DOHH2 (cell line): Measurements from ENCODE around the gene HTR4.

Experiments used
- H3F3A ChIP-seq: fragments of 200-600 bp; sonication (generic), shearing (Covaris generic); 2 replicates; pipeline ENCODE4 v1.6.0; 2016; ENCODE audit warnings: antibody characterized with exemption, mild to moderate bottlenecking; ENCODE audit not compliant: control insufficient read depth, insufficient read depth
- H3K27ac ChIP-seq: fragments of 200-600 bp; sonication (generic); 2 replicates; pipeline ENCODE4 v1.5.1; 2014; ENCODE audit warnings: low read depth, mild to moderate bottlenecking, low read length, moderate library complexity
- H3K27me3 ChIP-seq: fragments of 200-600 bp; sonication (generic); 2 replicates; pipeline ENCODE4 v1.6.1; 2014; ENCODE audit warnings: mild to moderate bottlenecking, low read length, mixed read lengths; ENCODE audit not compliant: control insufficient read depth
- H3K36me3 ChIP-seq: fragments of 200-600 bp; sonication (generic); 2 replicates; pipeline ENCODE4 v1.6.1; 2014; ENCODE audit warnings: mild to moderate bottlenecking, low read length, moderate library complexity, mixed read lengths; ENCODE audit not compliant: control insufficient read depth
- H3K4me1 ChIP-seq: fragments of 200-600 bp; sonication (generic); 2 replicates; pipeline ENCODE4 v1.6.1; 2014; ENCODE audit warnings: mild to moderate bottlenecking, low read length, mixed read lengths; ENCODE audit not compliant: control insufficient read depth
- H3K4me2 ChIP-seq: fragments of 200-600 bp; sonication (generic); 2 replicates; pipeline ENCODE4 v1.6.0; 2014; ENCODE audit warnings: mild to moderate bottlenecking, low read length, moderate library complexity
- H3K4me3 ChIP-seq: fragments of 200-600 bp; sonication (generic); 2 replicates; pipeline ENCODE4 v1.5.1; 2014; ENCODE audit warnings: mild to moderate bottlenecking, low read length, mixed read lengths
- H3K79me2 ChIP-seq: fragments of 200-600 bp; sonication (generic); 2 replicates; pipeline ENCODE4 v1.6.1; 2014; ENCODE audit warnings: mild to moderate bottlenecking, low read length, mixed read lengths; ENCODE audit not compliant: control insufficient read depth
- H3K9me2 ChIP-seq: fragments of 200-600 bp; sonication (generic); replicated peaks from 2 replicates; pipeline ENCODE4 v1.6.1; 2014; ENCODE audit warnings: mild to moderate bottlenecking, low read length, mixed read lengths; ENCODE audit not compliant: control insufficient read depth
- H3K9me3 ChIP-seq: fragments of 200-600 bp; sonication (generic); 2 replicates; pipeline ENCODE4 v1.6.1; 2014; ENCODE audit warnings: antibody characterized with exemption, low read length, mixed read lengths; ENCODE audit not compliant: control insufficient read depth, insufficient read depth
- H4K20me1 ChIP-seq: fragments of 200-600 bp; sonication (generic); 2 replicates; pipeline ENCODE4 v1.6.0; 2014; ENCODE audit warnings: low read depth, mild to moderate bottlenecking, antibody characterized with exemption, low read length, moderate library complexity; ENCODE audit not compliant: control insufficient read depth, insufficient read depth
- CTCF ChIP-seq: fragments of 200-600 bp; sonication (generic); IDR thresholded peaks from one replicate; pipeline ENCODE4 v1.5.1; 2014; ENCODE audit warnings: antibody characterized with exemption, mild to moderate bottlenecking, low read depth, low read length; ENCODE audit not compliant: poor library complexity, severe bottlenecking
- EZH2phosphoT487 ChIP-seq: fragments of 200-600 bp; sonication (generic); IDR thresholded peaks from 2 replicates; pipeline ENCODE4 v1.6.1; 2017; ENCODE audit warnings: borderline replicate concordance, mild to moderate bottlenecking, antibody characterized with exemption, low read length, moderate library complexity, mixed read lengths

Gene HTR4

DNA sequence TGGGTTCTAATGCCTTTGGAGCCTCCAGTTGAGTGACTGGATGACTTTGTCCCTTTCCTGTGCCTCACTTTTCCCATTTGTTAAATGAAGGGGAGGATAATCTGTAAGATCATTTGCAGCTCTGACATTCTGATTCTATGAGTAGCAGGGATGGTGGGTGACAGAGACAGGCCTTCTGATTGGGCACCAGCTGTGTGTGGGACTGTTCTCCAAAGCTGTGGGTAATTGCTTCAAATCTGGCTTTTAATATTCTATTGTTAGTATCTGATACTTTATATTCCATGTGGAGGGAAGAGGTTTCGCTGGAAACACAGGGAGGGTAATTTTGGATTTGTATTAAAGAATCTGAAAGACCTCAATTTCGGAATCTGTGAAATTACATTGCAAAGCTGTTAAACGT is 167.9 kb downstream of the HTR4 start:
- H4K20me1 ChIP-seq, result no peaks in the 10 kb centered on the region
- H3F3A ChIP-seq, result no peaks in the 10 kb centered on the region
- no peaks in the 10 kb centered on the region for H3K79me2 ChIP-seq
- H3K4me2 ChIP-seq, result no peak overlapping the region
- H3K27ac ChIP-seq, result no peak overlapping the region
- no peaks in the 10 kb centered on the region for H3K36me3 ChIP-seq
- H3K9me3 ChIP-seq, result no peaks in the 10 kb centered on the region
- no peaks in the 10 kb centered on the region for H3K9me2 ChIP-seq
- peaks cover 9% of the 10 kb centered on the region; the same call in 1 of the 2 replicates for H3K27me3 ChIP-seq
- no peak for TF ChIP-seq EZH2phosphoT487
- no peak for TF ChIP-seq CTCF
- no peak overlapping the region for H3K4me3 ChIP-seq
- H3K4me1 ChIP-seq, result no peaks in the 10 kb centered on the region

GRCh38 chr5:148484651-148485050 is 169.7 kb downstream of the HTR4 start:
- Histone ChIP-seq H3K4me1 (no peaks in the 10 kb centered on the region), H3F3A (no peaks in the 10 kb centered on the region), H3K4me3 (no peak overlapping the region), H3K9me3 (no peaks in the 10 kb centered on the region), H3K36me3 (no peaks in the 10 kb centered on the region), H3K79me2 (no peaks in the 10 kb centered on the region), H3K27me3 (peaks cover 9% of the 10 kb centered on the region; the same call in 1 of the 2 replicates), H4K20me1 (no peaks in the 10 kb centered on the region), H3K4me2 (no peak overlapping the region), H3K9me2 (no peaks in the 10 kb centered on the region), H3K27ac (no peak overlapping the region)
- TF ChIP-seq EZH2phosphoT487, result no peak
- no peak for TF ChIP-seq CTCF

GRCh38 chr5:148483750-148484149 is 170.6 kb downstream of the HTR4 start:
- Histone ChIP-seq H3K36me3 (no peaks in the 10 kb centered on the region), H3K4me2 (no peak overlapping the region), H3K27ac (no peak overlapping the region), H4K20me1 (no peaks in the 10 kb centered on the region), H3K9me3 (no peaks in the 10 kb centered on the region), H3K27me3 (peaks cover 9% of the 10 kb centered on the region), H3K4me1 (no peaks in the 10 kb centered on the region), H3K79me2 (no peaks in the 10 kb centered on the region), H3K9me2 (no peaks in the 10 kb centered on the region), H3F3A (no peaks in the 10 kb centered on the region), H3K4me3 (no peak overlapping the region)
- TF ChIP-seq EZH2phosphoT487, result no peak
- no peak for TF ChIP-seq CTCF
